Middle frontal gyrus (tissue), 1 donor: Measurements from ENCODE around the gene XAGE2.

Experiments used
- DNase-seq: peaks from one replicate; pipeline ENCODE4 v3.0.0-alpha.2; 2015; ENCODE audit warnings: low spot score; ENCODE audit errors: extremely low spot score

Gene XAGE2

GRCh38 chrX:52424656-52425055, 55.8 kb downstream of the XAGE2 start:
- no peak for DNase-seq
